HL-60 (cell line): ENCODE results near the gene CLIC3.

Source experiments
- DNase-seq, 2 experiments: peaks; one replicate each; pipeline ENCODE4 v3.0.0-alpha.2; 2010 to 2020; ENCODE audit warnings: low read depth in 1 of 2, low spot score in 1 of 2
- H3K27ac ChIP-seq: fragments of 250-450 bp; sonication (Bioruptor Pico); replicated peaks from 2 replicates; pipeline ENCODE4 v1.5.1; 2020; ENCODE audit warnings: mild to moderate bottlenecking, moderate library complexity
- H3K27me3 ChIP-seq: fragments of 250-450 bp; sonication (Bioruptor Pico); 2 replicates; pipeline ENCODE4 v1.5.1; 2021; ENCODE audit warnings: mild to moderate bottlenecking, moderate library complexity; ENCODE audit not compliant: insufficient read depth, poor library complexity, severe bottlenecking
- H3K4me3 ChIP-seq: replicated peaks from 2 replicates; pipeline ENCODE4 v1.5.1; 2011; ENCODE audit warnings: mild to moderate bottlenecking, control low read depth, low read length; ENCODE audit not compliant: insufficient read depth
- GABPA ChIP-seq: IDR thresholded peaks from 2 replicates; pipeline ENCODE4 v1.6.1; 2012; ENCODE audit warnings: low read depth
- POLR2AphosphoS5 ChIP-seq: IDR thresholded peaks from 2 replicates; pipeline ENCODE4 v1.6.1; 2012; ENCODE audit warnings: low read depth
- SPI1 ChIP-seq: IDR thresholded peaks from 2 replicates; pipeline ENCODE4 v1.6.1; 2012; ENCODE audit warnings: low read depth, mild to moderate bottlenecking, borderline replicate concordance
- TF ChIP-seq, protein P1 (sequence below): IDR thresholded peaks from 2 replicates; pipeline ENCODE4 v1.6.1; 2012; ENCODE audit warnings: low read depth; ENCODE audit not compliant: insufficient replicate concordance
- TF ChIP-seq, protein P2 (sequence below): IDR thresholded peaks from one replicate; pipeline ENCODE4 v1.5.1; 2011; ENCODE audit warnings: low read length, control low read depth, inconsistent platforms; ENCODE audit not compliant: insufficient read depth

CLIC3 gene

GRCh38 chr9:136992819-136993369, 3.5 kb downstream of the CLIC3 start:
- H3K27me3 ChIP-seq, result no peaks in the 10 kb centered on the region
- TF ChIP-seq, protein P1, sequence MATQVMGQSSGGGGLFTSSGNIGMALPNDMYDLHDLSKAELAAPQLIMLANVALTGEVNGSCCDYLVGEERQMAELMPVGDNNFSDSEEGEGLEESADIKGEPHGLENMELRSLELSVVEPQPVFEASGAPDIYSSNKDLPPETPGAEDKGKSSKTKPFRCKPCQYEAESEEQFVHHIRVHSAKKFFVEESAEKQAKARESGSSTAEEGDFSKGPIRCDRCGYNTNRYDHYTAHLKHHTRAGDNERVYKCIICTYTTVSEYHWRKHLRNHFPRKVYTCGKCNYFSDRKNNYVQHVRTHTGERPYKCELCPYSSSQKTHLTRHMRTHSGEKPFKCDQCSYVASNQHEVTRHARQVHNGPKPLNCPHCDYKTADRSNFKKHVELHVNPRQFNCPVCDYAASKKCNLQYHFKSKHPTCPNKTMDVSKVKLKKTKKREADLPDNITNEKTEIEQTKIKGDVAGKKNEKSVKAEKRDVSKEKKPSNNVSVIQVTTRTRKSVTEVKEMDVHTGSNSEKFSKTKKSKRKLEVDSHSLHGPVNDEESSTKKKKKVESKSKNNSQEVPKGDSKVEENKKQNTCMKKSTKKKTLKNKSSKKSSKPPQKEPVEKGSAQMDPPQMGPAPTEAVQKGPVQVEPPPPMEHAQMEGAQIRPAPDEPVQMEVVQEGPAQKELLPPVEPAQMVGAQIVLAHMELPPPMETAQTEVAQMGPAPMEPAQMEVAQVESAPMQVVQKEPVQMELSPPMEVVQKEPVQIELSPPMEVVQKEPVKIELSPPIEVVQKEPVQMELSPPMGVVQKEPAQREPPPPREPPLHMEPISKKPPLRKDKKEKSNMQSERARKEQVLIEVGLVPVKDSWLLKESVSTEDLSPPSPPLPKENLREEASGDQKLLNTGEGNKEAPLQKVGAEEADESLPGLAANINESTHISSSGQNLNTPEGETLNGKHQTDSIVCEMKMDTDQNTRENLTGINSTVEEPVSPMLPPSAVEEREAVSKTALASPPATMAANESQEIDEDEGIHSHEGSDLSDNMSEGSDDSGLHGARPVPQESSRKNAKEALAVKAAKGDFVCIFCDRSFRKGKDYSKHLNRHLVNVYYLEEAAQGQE, result peak; percentile 62
- TF ChIP-seq POLR2AphosphoS5, result no peak
- DNase-seq, result no peak
- peak overlapping the region; percentile 96 for H3K27ac ChIP-seq
- peak overlapping the region; percentile 57 for H3K4me3 ChIP-seq

DNA sequence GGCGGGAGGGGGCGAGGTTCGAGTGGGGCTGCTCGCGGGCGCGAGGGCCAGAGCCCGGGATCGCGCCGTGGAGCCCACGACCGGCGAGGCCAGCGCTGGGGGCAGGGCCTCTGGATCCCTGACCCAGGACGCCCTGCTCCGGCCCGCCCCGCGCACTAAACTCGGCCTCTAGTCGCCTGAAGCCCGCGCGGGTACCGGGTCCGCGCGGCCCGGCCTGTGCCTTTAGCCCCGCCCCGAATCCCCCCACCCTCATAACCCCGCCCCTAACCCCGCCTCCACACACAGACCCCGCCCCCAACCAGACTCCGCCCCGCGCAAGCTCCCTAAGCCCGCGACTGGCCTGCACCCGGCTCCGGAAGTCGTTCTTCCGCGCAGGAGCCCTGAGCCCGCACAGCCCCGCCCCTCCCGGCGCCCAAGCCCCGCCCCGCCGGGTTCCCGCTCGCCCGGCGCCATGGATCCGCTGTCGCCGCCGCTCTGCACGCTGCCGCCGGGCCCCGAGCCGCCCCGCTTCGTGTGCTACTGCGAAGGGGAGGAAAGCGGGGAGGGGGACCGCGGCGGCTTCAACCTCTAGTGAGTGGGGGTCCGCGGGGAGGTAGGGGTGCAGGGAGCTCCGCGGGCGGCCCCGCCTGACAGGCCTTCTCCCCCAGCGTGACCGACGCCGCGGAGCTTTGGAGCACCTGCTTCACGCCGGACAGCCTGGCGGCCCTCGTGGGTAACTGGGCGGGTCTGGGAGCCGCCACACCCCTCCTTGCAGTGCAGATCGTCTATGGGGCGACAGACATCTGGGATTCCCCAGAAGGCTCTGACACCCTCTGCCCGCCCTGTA, 4.2 kb downstream of the CLIC3 start, which contains the start of gene PAXX:
TSS of gene PAXX (plus strand) at position 430 of the 826 bp plus-strand sequence. CDS start at position 452, 22 bp downstream.
- peak within 1 kb of the TSS; percentile 57 for H3K4me3 ChIP-seq
- H3K27me3 ChIP-seq, result no peaks in the 10 kb centered on the region
- peak; percentile 81 to 92 for DNase-seq
- H3K27ac ChIP-seq, result peak within 1 kb of the TSS; percentile 96
- TF ChIP-seq, protein P1, result peak; percentile 29
- TF ChIP-seq, protein P2, sequence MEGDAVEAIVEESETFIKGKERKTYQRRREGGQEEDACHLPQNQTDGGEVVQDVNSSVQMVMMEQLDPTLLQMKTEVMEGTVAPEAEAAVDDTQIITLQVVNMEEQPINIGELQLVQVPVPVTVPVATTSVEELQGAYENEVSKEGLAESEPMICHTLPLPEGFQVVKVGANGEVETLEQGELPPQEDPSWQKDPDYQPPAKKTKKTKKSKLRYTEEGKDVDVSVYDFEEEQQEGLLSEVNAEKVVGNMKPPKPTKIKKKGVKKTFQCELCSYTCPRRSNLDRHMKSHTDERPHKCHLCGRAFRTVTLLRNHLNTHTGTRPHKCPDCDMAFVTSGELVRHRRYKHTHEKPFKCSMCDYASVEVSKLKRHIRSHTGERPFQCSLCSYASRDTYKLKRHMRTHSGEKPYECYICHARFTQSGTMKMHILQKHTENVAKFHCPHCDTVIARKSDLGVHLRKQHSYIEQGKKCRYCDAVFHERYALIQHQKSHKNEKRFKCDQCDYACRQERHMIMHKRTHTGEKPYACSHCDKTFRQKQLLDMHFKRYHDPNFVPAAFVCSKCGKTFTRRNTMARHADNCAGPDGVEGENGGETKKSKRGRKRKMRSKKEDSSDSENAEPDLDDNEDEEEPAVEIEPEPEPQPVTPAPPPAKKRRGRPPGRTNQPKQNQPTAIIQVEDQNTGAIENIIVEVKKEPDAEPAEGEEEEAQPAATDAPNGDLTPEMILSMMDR, result no peak
- TF ChIP-seq SPI1, result no peak
- peak; percentile 58; the same call in 1 of the 2 replicates for TF ChIP-seq POLR2AphosphoS5
- no peak for TF ChIP-seq GABPA

DNA sequence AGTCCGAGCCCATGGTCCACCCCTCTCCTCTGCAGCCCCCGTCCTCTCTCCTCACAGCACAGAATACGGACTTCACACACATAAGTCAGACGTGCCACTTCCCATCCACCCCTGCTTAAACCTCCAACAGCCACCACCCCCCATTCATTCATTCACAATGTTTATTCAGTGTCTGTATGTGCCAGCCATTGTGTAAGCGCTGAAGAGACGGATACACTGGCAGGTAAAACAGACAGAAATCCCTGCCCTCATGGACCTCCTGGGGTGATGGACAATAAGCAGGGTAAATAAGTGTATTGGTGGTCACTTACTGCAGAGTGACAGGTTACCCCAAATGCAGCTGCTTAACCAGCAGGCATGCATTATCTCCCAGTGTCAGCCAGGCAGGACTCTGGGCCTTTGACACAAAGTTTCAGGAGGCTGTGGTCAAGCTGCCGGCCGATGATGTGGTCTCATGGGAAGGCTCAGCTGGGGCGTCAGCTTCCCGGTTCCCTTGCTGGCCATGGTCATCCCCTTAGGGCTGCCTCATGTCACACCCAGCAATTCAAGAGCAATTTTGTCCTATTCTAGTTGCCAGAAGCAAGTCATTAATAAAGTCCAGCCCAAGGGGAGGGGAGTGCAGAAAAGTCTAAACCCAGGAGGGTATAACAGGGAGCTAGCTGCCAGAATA, 6.0 kb downstream of the CLIC3 start:
- no peak for DNase-seq
- Histone ChIP-seq H3K27me3 (peaks cover 9% of the 10 kb centered on the region), H3K27ac (no peak overlapping the region), H3K4me3 (no peak overlapping the region)
- TF ChIP-seq GABPA (no peak), SPI1 (no peak), POLR2AphosphoS5 (no peak)
- TF ChIP-seq, protein P2, result no peak
- TF ChIP-seq, protein P1, result no peak
